ENCODE data around the gene KRT72.

The KRT72 gene

DNA sequence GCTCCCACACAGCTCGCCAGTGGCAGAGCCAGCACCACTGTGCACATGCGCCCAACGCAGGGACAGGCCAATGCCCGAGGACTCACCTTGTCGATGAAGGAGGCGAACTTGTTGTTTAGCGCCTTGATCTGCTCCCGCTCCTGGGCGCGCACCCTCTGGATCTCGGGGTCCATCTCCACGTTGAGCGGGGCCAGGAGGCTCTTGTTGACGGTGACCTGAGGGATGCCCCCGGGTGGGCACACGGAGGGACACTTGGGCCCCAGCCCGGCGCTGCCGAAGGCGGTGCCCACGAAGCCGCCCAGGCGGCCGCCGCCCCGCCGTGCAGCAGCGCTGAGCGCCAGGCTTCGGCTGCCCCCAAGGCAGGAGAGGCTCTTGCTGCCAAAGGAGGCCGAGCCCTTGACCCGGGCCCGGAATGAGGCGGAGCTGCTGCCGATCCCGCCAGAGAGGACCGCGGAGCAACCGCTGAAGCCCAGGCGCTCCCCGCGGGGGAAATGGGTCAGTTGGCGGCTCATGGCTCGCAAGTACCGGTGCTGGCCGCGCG, at the start of gene KRT72:
Gene KRT72, minus strand, starts transcription at position 523 of the 541 bp plus-strand sequence. Its CDS starts 11 bp downstream, at position 512.
- no peak for DNase-seq

DNA sequence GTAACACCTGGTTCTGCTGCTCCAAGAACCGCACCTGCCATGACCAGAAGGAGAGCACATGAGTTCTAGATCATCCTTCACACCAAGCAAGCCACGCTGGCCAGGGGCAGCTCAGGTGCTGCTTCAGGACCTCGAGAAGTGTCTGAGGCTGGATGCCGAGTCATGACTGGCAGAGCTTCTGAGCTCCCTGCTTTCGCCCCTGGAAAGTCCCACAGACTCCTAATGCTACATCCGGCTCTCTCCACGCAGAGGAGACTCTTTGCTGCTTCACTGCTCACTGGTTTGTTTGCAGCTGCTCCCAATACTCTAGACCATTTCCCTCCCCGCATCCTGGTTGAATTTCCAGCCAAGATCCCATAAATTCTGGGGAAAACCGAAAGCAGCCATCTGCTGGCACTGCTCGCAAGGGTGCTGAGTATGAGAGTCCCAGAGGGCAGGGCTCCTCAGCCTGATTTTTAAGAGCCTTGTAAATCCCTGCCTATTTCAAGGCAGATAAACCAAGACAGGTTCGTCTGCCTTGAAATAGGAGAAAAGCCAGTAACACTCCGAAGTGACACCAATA, 49.3 kb upstream of the KRT72 start:
- DNase-seq, result no peak

GRCh38 chr12:52649066-52649465, 47.8 kb upstream of the KRT72 start:
- DNase-seq, result no peak

GRCh38 chr12:52648012-52648550, 46.8 kb upstream of the KRT72 start:
- DNase-seq, result no peak

- DNase-seq, result no peak
Measured at GRCh38 chr12:52647601-52648000, 46.3 kb upstream of the KRT72 start.

- DNase-seq, result no peak
Measured at GRCh38 chr12:52646613-52647012, 45.4 kb upstream of the KRT72 start.

- DNase-seq, result no peak
Measured at GRCh38 chr12:52645982-52646381, 44.7 kb upstream of the KRT72 start.

GRCh38 chr12:52645120-52645761, 44.0 kb upstream of the KRT72 start:
- no peak for DNase-seq

- no peak for DNase-seq
Measured at GRCh38 chr12:52644078-52644415, 42.8 kb upstream of the KRT72 start.

GRCh38 chr12:52643233-52644077, 42.2 kb upstream of the KRT72 start:
- no peak for DNase-seq

- DNase-seq, result no peak
Measured at GRCh38 chr12:52641468-52641867, 40.2 kb upstream of the KRT72 start.

- no peak for DNase-seq
Measured at GRCh38 chr12:52637299-52637698, 36.0 kb upstream of the KRT72 start.

- DNase-seq, result no peak
Measured at GRCh38 chr12:52636592-52637258, 35.5 kb upstream of the KRT72 start.

DNA sequence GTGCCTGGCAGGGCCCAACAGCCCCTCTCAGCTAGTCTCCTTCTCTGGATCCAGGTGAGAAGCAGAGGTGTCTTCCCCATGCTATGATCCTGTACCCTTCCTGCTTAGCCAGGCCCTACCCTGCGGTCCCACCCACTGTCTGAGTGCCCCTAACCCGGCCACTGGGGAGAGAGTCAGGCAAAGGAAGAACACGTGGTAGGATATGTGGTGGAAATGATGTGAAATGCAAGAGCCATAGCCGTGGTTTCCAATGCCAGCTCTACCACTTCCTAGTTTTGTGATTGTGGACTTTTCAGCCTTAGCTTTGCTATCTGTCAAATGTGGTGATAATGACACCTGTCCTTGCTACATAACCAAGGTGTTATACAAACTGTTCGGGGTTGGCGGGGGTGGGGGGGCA, 34.9 kb upstream of the KRT72 start:
- no peak for DNase-seq

GRCh38 chr12:52634266-52635056, 33.2 kb upstream of the KRT72 start:
- DNase-seq, result peak; percentile 8

DNA sequence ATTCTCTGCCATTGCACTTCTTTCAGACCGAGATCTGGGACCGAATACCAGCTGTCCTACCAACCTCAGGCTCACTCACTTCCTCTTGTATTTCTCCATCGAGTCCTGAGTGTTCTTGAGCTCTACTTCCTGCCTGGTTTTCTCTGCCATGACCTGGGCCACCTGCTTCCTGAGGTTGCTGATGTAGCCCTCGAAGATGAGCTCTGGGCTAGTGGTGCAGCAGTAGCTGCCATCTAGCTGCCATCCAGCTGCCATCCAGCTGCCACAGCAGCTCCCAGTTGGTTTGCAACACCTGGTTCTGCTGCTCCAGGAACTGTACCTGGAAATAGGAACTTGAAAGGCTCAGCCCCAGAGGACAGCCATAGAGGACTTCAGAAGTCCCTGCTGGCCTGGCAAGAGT, 32.1 kb upstream of the KRT72 start:
- DNase-seq, result no peak

DNA sequence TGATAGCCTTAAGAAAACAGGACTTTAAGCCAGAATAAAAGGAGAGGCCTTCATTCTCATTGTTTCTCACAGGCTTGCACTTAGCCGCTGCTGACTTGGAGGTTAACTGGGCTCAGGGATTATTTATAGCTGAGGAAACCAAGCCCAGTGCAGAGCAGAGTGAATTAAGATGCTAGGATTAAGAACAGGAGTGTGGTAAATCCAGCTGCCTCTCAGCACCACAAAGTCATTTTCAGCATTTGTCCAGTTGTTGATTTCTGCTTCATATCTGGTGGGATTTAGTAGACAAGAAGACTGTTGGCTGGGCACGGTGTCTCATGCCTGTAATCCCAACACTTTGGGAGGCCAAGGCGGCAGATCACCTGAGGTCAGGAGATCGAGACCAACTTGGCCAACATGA, 31.4 kb upstream of the KRT72 start:
- DNase-seq, result no peak

GRCh38 chr12:52631676-52632459, 30.6 kb upstream of the KRT72 start:
- no peak for DNase-seq

GRCh38 chr12:52631264-52631663, 30.0 kb upstream of the KRT72 start:
- no peak for DNase-seq

GRCh38 chr12:52630599-52631200, 29.4 kb upstream of the KRT72 start:
- no peak for DNase-seq

DNA sequence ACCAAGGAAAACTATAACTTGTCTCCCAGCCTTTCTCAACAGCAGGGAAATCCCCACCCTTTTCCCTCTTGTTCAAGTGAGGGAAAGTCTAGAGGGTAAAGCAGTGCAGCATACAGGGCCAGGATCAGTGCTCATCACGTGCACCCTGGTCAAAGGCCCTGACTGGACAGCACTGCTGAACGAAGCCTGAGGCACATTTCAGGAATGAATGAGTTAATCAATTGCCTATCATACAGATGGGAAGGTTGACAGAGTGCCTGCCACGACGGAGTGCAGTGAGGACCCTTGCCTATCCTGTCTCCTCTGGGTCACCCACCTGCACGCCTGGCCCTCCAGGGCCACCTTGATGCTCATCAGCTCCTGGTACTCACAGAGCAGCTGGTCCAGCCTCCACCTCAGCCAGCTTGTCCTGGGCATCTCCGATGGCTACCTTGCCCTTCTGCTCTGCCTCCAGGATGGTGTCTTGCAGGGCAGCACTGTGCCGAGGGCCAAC, 28.8 kb upstream of the KRT72 start:
- no peak for DNase-seq

All from NCI-H2081 treated with DMSO at 0.1 percent for 48 hours (cell line).